ENCODE data around the gene ABCC8.

The ABCC8 gene

DNA sequence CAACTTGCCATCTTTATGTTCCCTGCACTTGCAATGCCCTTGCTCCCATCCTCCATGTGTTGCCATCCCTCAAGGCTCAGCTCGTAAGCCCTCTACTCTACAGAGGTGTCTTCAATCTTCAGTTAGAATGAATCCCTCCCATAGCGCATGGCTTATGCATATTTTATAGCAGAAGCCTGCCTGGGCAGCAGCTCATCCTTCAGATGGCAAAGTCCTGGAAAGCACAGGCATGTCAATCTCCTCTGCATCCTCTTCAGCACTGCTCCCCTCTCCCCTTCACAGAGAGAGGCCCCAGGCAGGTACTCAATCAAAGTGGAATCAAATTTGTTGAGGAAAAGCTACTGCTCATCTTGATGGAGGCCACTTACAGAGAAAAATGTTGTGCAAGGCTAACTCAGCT, 31.1 kb upstream of the ABCC8 start:
- no peak for DNase-seq
- in situ Hi-C loops (cut with MboI; ENCODE audit: low pct_unique_long_range_greater_than_20kb, low sequenced_read_pairs), result loop anchor here (10.0 kb wide), 1 partner anchor 123 kb away; the partner anchor contains the start of gene KCNJ11

DNA sequence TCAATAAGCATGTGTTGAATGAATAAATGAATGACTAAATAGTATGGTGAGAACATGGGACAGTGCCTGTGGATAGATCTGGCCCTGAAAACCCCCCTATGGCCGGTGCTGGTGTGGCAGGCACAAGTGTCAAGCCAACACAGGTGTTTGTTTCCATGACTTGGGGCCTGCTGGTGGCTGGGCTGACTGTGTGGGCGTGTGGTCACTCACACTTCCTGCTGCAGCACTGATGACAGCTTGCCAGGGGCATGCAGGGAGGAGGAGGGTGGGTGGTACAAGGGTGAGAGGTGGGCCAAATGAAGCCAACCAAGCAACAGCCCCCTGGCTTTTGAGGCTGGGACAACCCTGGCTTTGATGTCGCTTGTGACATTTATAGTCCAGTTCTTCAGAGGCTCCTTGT, 30.3 kb upstream of the ABCC8 start:
- no peak for DNase-seq
- in situ Hi-C loops (cut with MboI; ENCODE audit: low pct_unique_long_range_greater_than_20kb, low sequenced_read_pairs), result loop anchor here (10.0 kb wide), 1 partner anchor 122 kb away; the partner anchor contains the start of gene KCNJ11

DNA sequence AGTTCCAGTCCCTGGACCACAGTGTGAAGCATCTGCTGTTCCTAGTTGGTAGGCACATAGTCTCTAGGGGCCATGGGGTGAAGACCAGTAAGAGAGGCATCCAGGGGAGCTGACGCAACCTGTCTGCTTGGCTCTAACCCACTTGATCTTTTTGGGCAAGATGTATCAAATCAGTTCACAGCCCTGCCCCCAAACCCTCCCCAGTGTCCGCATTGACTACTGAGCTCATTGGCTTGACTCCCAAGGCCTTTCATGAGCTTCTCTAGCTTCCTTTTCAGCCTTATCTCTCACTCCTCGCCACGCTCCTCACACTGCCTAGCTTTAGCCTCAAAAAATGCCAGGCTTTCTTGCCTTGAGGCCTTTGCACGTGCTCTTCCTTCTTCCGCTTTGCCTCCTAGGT, 29.7 kb upstream of the ABCC8 start:
- in situ Hi-C loops (cut with MboI; ENCODE audit: low pct_unique_long_range_greater_than_20kb, low sequenced_read_pairs), result loop anchor here (10.0 kb wide), 1 partner anchor 122 kb away; the partner anchor contains the start of gene KCNJ11

DNA sequence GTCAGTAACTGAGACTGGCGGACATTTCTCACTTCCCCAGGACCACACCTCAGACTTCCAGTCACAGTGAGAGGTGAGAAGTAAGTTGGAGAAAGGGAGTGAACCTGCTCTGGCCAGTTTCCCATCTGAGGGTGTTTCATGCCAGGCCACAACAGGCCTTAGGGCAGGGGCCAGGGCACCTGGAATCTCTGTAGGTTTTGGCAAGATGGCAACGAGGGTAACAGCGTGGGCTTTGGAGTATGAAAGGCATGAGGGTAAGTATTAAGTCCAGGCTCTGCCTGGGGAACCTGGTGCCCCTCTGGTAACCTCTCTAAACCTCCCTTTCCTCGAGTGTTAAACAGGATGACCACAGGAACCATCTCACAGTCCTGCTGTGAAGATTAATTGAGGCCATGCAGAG, 28.5 kb upstream of the ABCC8 start:
- in situ Hi-C loops (cut with MboI; ENCODE audit: low pct_unique_long_range_greater_than_20kb, low sequenced_read_pairs), result loop anchor here (10.0 kb wide), 1 partner anchor 120 kb away; the partner anchor contains the start of gene KCNJ11

More for the DNA sequence above, 29.7 kb upstream of the ABCC8 start:
- no peak for DNase-seq

DNA sequence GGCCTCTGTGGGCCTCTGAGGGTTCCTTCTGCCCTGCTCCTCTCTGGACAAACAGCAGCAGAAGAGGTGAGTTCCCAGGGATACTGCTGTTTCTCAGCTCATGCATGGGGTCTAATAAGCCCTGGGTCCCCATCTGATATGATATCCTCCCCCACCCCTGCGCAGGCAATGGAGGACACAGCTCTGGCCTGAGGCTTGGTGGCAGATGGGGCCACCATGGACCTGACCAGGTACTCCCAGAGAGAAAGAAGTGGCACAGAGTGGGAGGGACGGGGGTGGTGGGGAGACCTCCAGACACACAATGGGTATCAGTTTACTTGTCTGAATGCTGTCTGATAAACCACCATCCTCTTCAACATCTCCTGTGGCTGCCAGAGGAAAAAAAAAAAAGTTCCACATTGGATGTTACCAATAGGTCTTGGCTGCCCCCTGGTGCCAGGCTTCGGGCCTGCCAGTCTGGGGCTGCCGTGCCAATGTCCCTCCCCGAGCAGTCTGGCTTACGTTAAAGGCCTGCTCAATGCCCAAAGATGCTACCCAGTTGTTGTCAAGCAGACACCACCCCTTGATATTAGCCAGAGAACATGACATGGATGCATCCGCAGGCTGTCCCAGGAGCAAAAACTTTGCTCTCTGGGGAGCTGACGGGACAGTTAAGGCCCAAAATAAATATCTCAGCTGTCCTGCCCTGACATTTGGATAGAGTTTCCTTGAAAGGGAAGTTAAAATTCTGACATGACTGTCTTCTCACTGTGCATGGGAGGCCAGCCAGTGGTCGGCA, 27.9 kb upstream of the ABCC8 start:
- DNase-seq, result peak; percentile 83
- in situ Hi-C loops (cut with MboI; ENCODE audit: low pct_unique_long_range_greater_than_20kb, low sequenced_read_pairs), result loop anchor here (10.0 kb wide), 1 partner anchor 120 kb away; the partner anchor contains the start of gene KCNJ11

More for the DNA sequence above, 28.5 kb upstream of the ABCC8 start:
- no peak for DNase-seq

DNA sequence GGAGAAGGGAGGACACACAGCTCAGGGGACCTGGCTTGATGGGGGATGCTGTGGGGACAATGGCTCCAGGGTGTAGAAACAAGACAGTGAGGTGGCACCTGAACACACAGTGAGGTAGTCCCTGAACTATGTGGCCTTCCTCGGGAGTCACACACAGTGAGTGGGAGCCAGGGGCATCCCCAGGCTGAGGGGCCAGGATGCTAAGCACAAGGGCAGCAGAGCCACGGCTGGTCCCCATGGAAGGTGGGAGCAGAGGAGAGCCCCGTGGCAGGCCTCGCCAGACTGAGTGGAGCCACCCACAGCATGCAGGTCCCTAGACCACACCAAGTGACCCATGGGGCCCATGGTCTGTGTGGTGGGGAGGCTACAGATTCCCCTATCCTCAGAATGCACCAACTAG, 26.0 kb upstream of the ABCC8 start:
- DNase-seq, result no peak
- in situ Hi-C loops (cut with MboI; ENCODE audit: low pct_unique_long_range_greater_than_20kb, low sequenced_read_pairs), result loop anchor here (10.0 kb wide), 1 partner anchor 118 kb away; the partner anchor contains the start of gene KCNJ11

DNA sequence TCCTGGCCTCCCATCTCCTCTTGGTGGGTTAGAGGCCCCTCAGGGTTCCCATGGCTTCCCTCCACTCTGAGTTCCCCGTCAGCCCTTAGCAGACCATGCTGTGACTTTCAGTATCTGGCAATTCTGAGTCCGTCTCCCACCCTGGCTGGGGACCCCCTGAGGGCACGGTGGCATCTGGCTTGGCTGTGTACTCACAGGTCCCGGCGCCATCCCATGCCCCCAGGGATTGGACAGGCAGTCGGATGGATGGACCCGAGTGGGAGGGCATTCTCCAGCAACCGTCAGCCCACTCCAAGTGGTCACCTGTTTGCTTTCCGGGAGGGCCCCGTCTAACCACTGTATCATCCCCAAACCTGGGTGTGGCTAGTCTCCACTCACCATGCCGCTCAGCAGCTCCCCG, 24.0 kb upstream of the ABCC8 start:
- in situ Hi-C loops (cut with MboI; ENCODE audit: low pct_unique_long_range_greater_than_20kb, low sequenced_read_pairs), result loop anchor here (10.0 kb wide), 1 partner anchor 116 kb away; the partner anchor contains the start of gene KCNJ11
- no peak for DNase-seq

DNA sequence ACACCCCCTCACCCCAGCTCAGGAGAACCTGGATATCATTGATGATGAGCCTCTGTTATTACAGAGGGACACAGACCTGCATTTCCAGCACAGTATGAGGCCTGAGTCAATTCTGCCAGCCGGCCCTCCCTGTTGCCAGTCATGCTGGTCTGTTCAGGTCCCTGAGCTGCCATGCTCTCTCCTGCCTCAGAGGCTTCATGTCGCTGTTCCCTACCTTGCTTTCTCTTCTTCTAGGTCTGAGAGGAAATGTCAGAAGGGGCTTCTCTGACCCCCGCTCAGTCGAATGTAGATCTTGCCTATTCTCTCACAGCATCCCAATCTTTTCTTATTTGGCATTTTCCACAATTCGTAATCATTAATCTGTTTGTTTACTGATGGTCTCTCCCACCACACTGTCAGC, 21.8 kb upstream of the ABCC8 start:
- DNase-seq, result no peak
- in situ Hi-C loops (cut with MboI; ENCODE audit: low pct_unique_long_range_greater_than_20kb, low sequenced_read_pairs), result no loop called here

DNA sequence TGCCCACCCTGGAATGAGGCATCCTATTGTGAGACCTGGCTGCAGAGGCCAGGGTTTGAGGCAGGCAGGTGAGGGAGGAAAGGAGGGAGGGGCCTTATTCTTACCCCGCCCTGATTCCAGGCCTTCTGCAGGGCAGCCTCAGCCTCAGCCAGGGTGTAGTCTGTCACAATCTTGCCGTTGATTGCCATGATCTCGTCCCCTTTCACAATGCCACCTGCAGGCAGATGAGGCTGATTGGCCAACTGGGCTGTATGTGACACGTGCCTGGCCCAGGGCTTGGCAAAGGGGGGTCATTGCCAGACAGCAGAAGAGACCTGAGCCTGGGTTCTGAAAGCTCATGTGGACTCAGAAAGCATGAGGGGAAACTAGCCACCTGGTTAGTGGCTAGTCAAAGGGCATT, 21.4 kb upstream of the ABCC8 start:
- in situ Hi-C loops (cut with MboI; ENCODE audit: low pct_unique_long_range_greater_than_20kb, low sequenced_read_pairs), result no loop called here
- DNase-seq, result no peak

DNA sequence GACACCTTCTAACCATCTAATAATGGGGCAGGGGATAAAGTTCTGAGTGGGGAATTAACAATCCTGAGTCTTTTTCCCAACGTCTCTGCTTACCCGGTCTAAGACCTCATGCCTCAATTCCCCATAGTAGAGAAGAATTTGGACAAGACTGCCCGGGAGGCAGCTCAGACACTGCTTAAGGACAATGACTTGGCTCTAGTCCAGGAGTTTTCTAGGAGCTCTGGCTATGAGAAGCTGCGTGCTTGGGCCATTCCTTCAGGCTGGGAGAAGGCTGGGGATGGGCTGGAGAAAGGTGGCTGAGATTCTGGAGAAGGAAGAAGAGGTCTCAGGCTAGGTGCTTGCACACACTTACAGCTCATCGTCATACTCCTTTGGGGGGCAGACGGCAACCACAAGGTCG, 19.8 kb upstream of the ABCC8 start:
- no peak for DNase-seq
- in situ Hi-C loops (cut with MboI; ENCODE audit: low pct_unique_long_range_greater_than_20kb, low sequenced_read_pairs), result no loop called here

DNA sequence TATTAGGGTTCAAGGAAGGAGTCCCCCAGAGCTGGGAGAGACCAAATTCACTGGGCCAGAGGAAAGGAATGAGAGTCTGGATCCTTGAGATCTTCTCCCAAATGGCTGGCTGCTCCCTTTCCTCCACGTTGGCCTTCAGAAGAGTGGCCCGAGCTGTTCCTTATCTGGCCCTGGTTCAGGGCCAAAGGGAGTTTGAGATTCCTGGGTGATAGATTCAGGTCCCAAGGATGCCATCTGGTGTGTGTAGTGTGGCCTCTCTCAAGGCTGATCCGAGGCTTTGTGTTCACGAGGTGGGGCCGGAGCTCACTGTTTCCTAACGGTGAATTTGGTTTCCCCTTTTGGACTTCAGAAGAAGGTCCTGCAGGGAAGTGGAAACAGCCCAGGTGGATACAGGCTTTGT, 17.4 kb upstream of the ABCC8 start:
- no peak for DNase-seq
- in situ Hi-C loops (cut with MboI; ENCODE audit: low pct_unique_long_range_greater_than_20kb, low sequenced_read_pairs), result no loop called here

DNA sequence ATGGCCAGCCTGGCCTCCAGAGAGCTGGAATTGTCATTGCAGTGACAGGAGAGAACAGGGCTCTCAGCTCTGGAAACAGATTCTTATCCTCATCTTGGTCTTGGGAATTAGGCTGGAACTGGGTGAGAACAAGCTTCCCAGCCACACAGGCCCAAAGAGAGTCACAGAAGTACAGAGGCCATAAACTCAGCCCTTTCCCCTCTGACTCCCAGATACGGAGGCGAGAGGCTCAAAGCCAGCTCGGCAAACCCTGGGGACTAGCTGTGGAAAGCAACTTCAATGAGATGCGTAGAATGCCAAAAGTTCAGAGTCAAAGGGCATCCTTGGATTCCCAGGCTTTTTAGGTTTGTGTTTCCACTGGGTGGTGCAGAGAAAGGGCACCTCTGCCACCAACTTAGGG, 14.3 kb upstream of the ABCC8 start:
- in situ Hi-C loops (cut with MboI; ENCODE audit: low pct_unique_long_range_greater_than_20kb, low sequenced_read_pairs), result no loop called here

DNA sequence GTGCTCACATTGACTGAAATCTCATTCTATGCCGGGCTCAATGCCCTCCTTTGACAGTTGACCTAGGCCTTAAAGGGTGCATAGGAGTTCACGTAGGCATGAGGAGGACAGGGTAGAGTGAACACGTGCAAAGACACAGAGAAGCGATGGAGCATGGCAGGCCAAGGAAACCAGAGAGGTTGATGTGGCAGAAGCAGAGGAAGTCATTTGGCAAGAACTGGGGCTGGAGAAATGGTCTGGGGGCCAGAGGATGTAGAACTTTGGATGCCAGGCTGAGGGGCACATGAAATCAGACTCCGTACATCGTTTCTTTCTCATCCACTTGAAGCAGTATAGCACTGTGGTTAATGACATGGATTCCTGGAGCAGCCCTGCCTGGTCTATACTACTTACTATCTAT, 13.6 kb upstream of the ABCC8 start:
- in situ Hi-C loops (cut with MboI; ENCODE audit: low pct_unique_long_range_greater_than_20kb, low sequenced_read_pairs), result no loop called here

More for the DNA sequence above, 14.3 kb upstream of the ABCC8 start:
- no peak for DNase-seq

DNA sequence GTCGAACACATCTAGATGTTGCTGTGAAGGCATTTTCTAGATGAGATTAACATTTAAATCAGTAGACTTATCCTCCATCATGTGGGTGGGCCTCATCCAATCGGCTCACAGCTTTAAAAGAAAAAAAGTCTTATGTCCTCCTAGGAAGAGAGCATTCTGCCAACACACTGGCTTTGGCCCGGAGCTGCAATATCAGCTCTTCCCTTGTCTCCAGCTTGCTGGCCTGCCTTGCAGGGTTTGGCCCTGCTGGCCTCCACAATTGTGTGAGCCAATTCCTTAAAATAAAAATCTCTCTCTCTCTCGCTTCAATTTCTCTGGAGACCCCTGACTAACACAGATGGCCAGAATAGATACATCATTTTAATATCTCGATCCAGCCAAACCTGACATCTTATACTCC, 13.1 kb upstream of the ABCC8 start:
- in situ Hi-C loops (cut with MboI; ENCODE audit: low pct_unique_long_range_greater_than_20kb, low sequenced_read_pairs), result no loop called here
- no peak for DNase-seq

More for the DNA sequence above, 13.6 kb upstream of the ABCC8 start:
- DNase-seq, result no peak

DNA sequence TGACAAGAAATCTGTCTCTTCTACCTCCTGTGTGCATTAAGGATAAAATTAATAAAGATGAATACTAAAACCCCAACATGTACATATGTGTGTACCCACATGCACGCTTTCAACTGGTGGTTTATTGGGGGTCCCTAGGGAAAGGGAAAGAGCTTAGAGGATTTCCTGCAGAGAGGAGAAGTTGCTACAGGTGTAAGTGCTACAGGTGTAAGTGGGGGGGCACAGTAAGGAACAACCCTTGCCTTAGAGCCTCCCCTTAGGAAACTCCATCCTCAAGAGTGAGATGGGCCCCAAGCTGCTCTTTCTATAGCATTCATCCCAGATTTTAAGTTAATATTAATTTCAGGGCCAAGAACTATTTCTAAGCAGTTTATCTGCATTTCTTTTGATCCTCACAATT, 11.9 kb upstream of the ABCC8 start:
- in situ Hi-C loops (cut with MboI; ENCODE audit: low pct_unique_long_range_greater_than_20kb, low sequenced_read_pairs), result no loop called here
- no peak for DNase-seq

DNA sequence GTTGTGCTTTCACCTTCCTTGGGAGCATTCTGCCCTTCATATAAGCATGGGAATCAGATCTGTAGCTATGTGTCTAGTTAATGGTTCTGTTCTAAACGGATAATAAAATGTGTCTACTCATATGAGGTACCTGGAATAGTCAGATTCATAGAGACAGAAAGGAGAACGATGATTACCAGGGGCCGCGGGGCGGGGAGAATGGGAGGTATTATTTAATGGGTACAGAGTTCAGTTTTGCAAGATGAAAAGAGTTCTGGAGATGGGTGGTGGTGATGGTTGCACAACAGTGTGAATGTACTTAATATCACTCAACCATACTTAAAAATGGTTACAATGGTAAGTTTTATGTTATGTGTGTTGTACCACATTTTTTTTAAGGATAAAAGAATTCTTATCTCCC, 10.0 kb upstream of the ABCC8 start:
- in situ Hi-C loops (cut with MboI; ENCODE audit: low pct_unique_long_range_greater_than_20kb, low sequenced_read_pairs), result no loop called here
- no peak for DNase-seq

DNA sequence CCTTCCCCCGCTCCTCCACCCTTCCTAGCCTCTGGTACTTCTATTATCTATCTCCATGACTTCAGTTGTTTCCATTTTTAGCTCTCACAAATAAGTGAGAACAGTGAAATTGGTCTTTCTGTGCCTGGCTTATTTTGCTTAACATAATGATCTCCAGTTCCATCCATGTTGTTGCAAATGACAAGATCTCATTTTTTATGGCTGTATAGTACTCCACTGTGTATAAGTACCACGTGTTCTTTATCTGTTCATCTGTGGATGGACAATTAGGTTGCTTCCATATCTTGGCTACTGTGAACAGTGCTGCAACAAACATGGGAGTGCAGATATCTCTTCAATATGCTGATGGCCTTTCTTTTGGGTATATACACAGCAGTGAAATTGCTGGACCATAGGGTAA, 6.9 kb upstream of the ABCC8 start:
- no peak for DNase-seq
- in situ Hi-C loops (cut with MboI; ENCODE audit: low pct_unique_long_range_greater_than_20kb, low sequenced_read_pairs), result no loop called here

DNA sequence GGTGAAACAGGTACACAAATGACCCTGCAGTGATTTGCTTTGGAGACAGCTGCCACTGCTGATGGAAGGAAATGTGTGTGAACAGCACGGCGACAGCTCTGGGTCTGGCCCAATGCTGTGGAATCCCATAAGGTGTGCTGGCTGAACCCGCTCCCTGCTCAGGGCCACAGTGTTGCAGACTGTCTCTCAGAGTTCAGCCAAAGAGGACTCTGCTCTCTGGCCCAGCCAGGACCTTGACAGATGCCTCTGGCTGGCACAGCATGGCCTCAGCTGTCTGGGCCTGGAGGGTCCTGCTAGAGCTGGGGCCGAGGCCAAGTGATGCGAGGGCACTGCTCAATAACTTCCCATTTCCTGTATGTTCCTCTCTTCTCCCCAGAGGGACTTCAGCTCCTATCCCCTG, 5.3 kb upstream of the ABCC8 start:
- in situ Hi-C loops (cut with MboI; ENCODE audit: low pct_unique_long_range_greater_than_20kb, low sequenced_read_pairs), result no loop called here
- DNase-seq, result no peak

DNA sequence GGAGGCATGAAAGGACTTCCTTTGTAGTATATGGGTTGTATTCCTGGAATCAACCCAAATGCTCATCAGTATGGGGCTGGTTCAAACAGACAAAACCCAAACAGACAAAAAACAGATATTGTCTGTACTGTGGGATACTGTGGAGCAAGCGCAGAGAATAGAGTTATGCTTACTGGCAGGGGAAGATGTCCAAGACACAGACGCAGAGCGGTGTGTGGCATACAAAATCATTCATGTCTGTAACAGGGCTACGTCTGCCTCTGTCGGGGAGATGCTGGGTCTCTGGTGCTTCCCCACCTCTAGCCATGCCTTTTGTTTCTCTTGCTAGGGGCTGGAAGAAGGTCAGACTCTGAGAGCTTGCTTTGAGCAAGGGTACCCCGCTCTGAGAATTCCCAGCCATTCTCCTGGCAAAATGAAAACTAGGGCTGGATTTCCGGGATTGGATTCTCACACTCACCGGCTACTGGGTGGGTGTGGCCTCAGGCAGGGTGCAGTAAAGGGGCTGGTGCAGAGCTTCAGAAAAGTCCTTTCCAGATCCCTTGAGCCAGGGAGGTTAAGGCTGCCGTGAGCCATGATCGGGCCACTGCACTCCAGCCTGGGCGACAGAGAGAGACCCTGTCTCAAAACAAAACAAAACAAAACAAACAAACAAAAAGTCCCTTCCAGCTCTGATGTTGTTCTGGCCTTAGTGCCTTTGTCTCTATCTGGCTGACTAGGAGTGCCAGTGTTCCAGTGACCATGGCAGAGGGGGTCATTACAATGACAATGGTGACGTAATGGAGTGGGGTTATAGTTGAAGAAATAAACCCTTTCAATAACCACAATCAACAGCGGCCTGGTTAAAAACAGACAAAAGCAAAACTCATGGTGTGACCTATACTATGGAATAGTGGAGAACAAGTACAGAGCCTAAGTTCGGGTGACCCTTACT, 2.9 kb upstream of the ABCC8 start:
- in situ Hi-C loops (cut with MboI; ENCODE audit: low pct_unique_long_range_greater_than_20kb, low sequenced_read_pairs), result no loop called here
- DNase-seq, result peak; percentile 35

DNA sequence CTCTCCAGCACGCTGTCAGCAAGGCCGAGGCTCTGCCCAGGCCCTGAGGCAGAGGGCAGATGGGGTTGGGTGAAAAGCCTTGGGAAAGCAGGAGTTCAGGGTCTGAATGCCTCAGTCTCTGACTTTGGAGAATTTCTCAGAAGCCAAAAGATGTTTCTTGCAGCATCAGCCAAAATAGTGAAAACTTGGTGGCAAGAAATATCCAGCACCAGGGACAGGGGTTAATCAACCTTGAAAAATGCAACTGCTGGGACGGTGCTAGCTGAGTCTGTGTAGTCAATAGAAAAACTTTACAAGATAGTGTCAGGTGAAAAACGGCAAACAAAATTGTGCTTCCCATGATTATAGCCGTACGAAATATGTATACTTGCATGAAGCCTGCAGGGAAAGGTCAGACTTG, 1.4 kb upstream of the ABCC8 start:
- DNase-seq, result no peak
- in situ Hi-C loops (cut with MboI; ENCODE audit: low pct_unique_long_range_greater_than_20kb, low sequenced_read_pairs), result no loop called here
